ENCODE data around the gene PDCL2.

Gene PDCL2

DNA sequence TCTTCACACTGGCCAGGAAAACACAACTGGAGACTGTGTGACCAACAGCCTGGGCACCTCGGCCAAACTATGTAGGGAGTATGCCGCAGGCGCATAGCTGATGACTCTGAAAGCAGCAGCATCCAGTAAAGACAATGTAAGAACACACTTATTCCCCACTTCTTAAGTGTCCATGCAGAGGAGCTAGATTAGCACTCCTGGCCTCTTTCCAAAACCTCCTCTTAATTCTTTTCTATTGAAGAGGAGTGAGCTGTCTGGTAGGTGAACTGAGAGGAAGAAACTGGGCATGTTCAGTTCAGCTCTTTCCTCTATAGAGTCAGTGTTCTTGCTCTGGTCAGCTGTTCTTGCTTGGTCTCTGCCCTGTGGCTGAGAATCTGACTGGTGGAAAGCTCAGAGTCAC lies 23.0 kb upstream of the PDCL2 start:
- in situ Hi-C loops (cut with HindIII; ENCODE audit: low pct_ligation_motif_present, low sequenced_read_pairs): no loop called here
- H3K27ac ChIP-seq: no peak overlapping the region
- no peak for TF ChIP-seq CTCF (IDR thresholded peaks at IDR 0.05; ENCODE audit: low read depth, low read length, missing control alignments)
- no peak for DNase-seq
- H3K27me3 ChIP-seq (replicated peaks): no peaks in the 10 kb centered on the region
- H3K36me3 ChIP-seq (replicated peaks): no peaks in the 10 kb centered on the region
- no peak overlapping the region for H3K4me3 ChIP-seq (ENCODE audit: low read depth, low read length)

DNA sequence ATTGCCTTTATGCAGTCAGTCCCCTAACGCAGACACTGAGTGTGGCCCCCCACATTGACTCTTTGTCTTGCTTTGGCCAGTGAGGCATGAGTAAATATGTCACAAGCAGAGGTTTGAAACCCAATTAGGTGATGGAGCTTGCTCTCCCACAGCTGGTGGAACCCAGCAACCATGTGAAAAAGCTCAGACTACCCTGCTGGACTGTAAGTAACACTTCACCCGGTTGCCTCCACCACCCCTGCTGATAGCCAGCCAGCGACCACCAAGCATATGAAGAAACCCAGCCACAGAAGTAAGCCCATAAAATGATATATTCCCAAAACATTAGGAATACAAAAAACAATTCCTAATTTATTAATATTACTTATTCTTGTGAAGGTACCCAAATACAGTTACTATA lies 21.6 kb upstream of the PDCL2 start:
- Histone ChIP-seq H3K27me3 (replicated peaks) (no peaks in the 10 kb centered on the region), H3K36me3 (replicated peaks) (no peaks in the 10 kb centered on the region), H3K27ac (no peak overlapping the region), H3K4me3 (ENCODE audit: low read depth, low read length) (no peak overlapping the region)
- in situ Hi-C loops (cut with HindIII; ENCODE audit: low pct_ligation_motif_present, low sequenced_read_pairs): no loop called here
- no peak for TF ChIP-seq CTCF (IDR thresholded peaks at IDR 0.05; ENCODE audit: low read depth, low read length, missing control alignments)
- DNase-seq: no peak

DNA sequence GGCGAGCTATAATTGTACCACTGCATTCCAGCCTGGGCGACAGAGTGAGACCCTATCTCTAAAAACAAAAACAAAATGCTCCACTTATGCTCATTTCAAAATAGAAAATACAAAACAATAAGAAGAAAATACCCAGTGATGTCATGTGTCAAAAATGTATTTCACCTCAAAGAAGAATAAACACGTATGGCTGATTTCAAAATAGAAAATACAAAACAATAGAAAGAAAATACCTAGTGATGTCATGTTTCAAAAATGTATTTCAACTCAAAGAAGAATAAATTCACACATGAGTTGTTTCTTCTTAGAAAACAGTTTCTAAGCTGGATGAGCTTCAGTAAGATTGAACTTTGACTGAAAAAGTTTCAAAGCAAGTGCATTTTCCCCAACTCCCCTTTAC lies 20.3 kb upstream of the PDCL2 start:
- H3K36me3 ChIP-seq (replicated peaks): no peaks in the 10 kb centered on the region
- no peak overlapping the region for H3K27ac ChIP-seq
- H3K27me3 ChIP-seq (replicated peaks): no peaks in the 10 kb centered on the region
- TF ChIP-seq CTCF (IDR thresholded peaks at IDR 0.05; ENCODE audit: low read depth, low read length, missing control alignments): no peak
- DNase-seq: no peak
- in situ Hi-C loops (cut with HindIII; ENCODE audit: low pct_ligation_motif_present, low sequenced_read_pairs): no loop called here
- no peak overlapping the region for H3K4me3 ChIP-seq (ENCODE audit: low read depth, low read length)

DNA sequence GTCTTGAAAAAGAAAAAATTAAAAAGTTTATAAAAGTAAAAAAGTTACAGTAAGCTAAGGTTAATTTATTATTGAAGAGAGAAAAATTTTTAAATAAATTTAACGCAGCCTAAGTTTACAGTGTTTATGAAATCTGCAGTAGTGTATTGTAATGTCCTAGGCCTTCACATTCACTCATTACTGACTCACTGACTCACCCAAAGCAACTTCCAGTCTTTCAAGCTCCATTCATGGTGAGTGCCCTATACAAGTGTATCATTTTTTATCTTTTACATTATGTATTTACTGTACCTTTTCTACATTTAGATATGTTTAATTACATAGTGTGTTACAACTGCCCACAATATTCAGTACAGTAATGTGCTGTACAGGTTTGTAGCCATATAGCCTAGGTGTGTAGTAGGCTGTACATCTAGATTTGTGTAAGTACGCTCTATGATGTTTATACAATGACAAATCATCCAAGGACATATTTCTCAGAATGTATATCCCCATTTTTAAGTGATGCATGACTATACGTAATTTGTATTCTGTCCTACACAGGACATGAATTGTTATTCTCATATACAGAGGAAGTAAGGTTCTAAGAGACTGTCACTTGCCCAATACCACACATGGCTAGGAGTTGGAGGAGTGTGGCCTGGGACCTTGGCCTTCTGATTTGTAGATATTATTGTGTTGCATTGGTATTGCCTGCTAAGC lies 19.5 kb upstream of the PDCL2 start:
- in situ Hi-C loops (cut with HindIII; ENCODE audit: low pct_ligation_motif_present, low sequenced_read_pairs): no loop called here
- Histone ChIP-seq H3K36me3 (replicated peaks) (no peaks in the 10 kb centered on the region), H3K4me3 (ENCODE audit: low read depth, low read length) (no peak overlapping the region), H3K27ac (no peak overlapping the region), H3K27me3 (replicated peaks) (no peaks in the 10 kb centered on the region)
- no peak for TF ChIP-seq CTCF (IDR thresholded peaks at IDR 0.05; ENCODE audit: low read depth, low read length, missing control alignments)
- DNase-seq: no peak

- H3K27me3 ChIP-seq (replicated peaks): no peaks in the 10 kb centered on the region
- in situ Hi-C loops (cut with HindIII; ENCODE audit: low pct_ligation_motif_present, low sequenced_read_pairs): no loop called here
- no peak overlapping the region for H3K4me3 ChIP-seq (ENCODE audit: low read depth, low read length)
- no peak for TF ChIP-seq CTCF (IDR thresholded peaks at IDR 0.05; ENCODE audit: low read depth, low read length, missing control alignments)
- H3K36me3 ChIP-seq (replicated peaks): no peaks in the 10 kb centered on the region
- no peak overlapping the region for H3K27ac ChIP-seq
- no peak for DNase-seq
Observed at GRCh38 chr4:55610381-55610780, 18.3 kb upstream of the PDCL2 start.

DNA sequence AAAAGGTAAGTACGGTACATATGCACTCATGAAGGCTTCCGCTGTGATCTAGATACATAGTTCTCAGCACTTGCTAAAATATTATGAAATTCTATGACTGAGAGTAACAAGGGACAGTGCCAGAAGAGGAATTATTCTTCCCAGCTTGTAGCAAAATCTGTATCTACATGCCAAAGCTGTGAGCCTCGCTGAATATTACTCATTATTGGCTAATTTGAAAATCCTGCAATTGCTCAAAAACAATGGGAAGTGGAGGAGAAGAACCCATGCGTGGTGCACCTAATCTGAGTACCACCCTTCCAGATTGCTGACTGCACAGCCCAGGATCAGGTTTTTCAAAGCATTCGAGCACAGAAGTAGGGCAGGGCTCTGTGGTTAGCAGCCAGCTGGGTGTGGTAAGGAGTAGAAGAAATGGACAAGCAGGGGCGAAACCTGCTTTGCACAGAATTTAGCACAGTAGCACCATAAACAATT lies 17.4 kb upstream of the PDCL2 start:
- H3K27ac ChIP-seq: no peak overlapping the region
- no peak overlapping the region for H3K4me3 ChIP-seq (ENCODE audit: low read depth, low read length)
- in situ Hi-C loops (cut with HindIII; ENCODE audit: low pct_ligation_motif_present, low sequenced_read_pairs): no loop called here
- DNase-seq: no peak
- no peaks in the 10 kb centered on the region for H3K27me3 ChIP-seq (replicated peaks)
- no peak for TF ChIP-seq CTCF (IDR thresholded peaks at IDR 0.05; ENCODE audit: low read depth, low read length, missing control alignments)
- H3K36me3 ChIP-seq (replicated peaks): no peaks in the 10 kb centered on the region

Measured in brain microvascular endothelial cell (primary cell).